T-cell (primary cell): Measurements from ENCODE around the gene GRB2. TPM values are rescaled to one million over a fixed set of nuclear protein-coding genes. Genes with fewer than 3 reads are reported as not detected.

Experiments
- ATAC-seq, 4 experiments: fragments of 200-7000 bp in 3 of 4; fragments of 150-1000 bp in 1 of 4; cut with Tn5 transposase; replicated peaks in 1 of 4; 1 replicate in 3 of 4; 2 replicates in 1 of 4; pipeline ENCODE4 v1.10.0; 2021; ENCODE audit warnings: moderate library complexity in 3 of 4, mild to moderate bottlenecking in 2 of 4, moderate number of reproducible peaks in 1 of 4
- CTCF ChIA-PET, 2 donors: fragments of 300-600 bp; sonication (Branson Sonifier 250); formaldehyde crosslinking; loops; one replicate each; lab custom pipeline; 2022; ENCODE audit warnings: antibody characterized with exemption in 2 of 2; lab: Charles Lee
- POLR2A ChIA-PET, 2 donors: fragments of 300-600 bp; sonication (Branson Sonifier 250); formaldehyde crosslinking; loops; one replicate each; lab custom pipeline; 2022; ENCODE audit warnings: antibody characterized with exemption in 2 of 2; lab: Charles Lee
- DNase-seq, 35 experiments: peaks; one replicate each; pipeline versions ENCODE4 v3.0.0 to v3.0.0-alpha.2; 2013 to 2023
- H3K27ac ChIP-seq: one replicate; pipeline ENCODE4 v1.5.1; 2013; ENCODE audit warnings: low read length
- H3K27me3 ChIP-seq, 2 experiments: replicated peaks in 1 of 2; 1 replicate in 1 of 2; 2 replicates in 1 of 2; pipeline versions ENCODE4 v1.6.1 to v1.7.0; 2013; ENCODE audit warnings: low read length in 1 of 2, mixed read lengths in 1 of 2; ENCODE audit not compliant: control insufficient read depth in 2 of 2, insufficient read depth in 2 of 2; ENCODE audit errors: extremely low read depth in 1 of 2
- H3K36me3 ChIP-seq, 2 donors: 1 replicate in 1 of 2; 2 replicates in 1 of 2; pipeline versions ENCODE4 v1.6.1 to v1.7.0; 2013; ENCODE audit warnings: low read length in 1 of 2; ENCODE audit not compliant: control insufficient read depth in 2 of 2, insufficient read depth in 1 of 2; ENCODE audit errors: extremely low read depth in 1 of 2
- H3K4me1 ChIP-seq, 2 experiments: 1 replicate in 1 of 2; 2 replicates in 1 of 2; pipeline versions ENCODE4 v1.6.1 to v1.7.0; 2013; ENCODE audit warnings: low read length in 2 of 2, mixed read lengths in 1 of 2; ENCODE audit not compliant: insufficient read depth in 2 of 2, control insufficient read depth in 1 of 2; ENCODE audit errors: extremely low read depth in 1 of 2
- H3K4me3 ChIP-seq, 2 donors: 1 replicate in 1 of 2; 2 replicates in 1 of 2; pipeline versions ENCODE4 v1.5.1 to v1.7.0; 2013; ENCODE audit warnings: mild to moderate bottlenecking in 2 of 2, low read length in 1 of 2, moderate library complexity in 1 of 2; ENCODE audit not compliant: control insufficient read depth in 1 of 2; ENCODE audit errors: extremely low read depth in 1 of 2
- H3K9me3 ChIP-seq: 2 replicates; pipeline ENCODE4 v1.7.0; 2013
- H3K27ac Mint-ChIP-seq, 2 donors: one replicate each; pipeline ENCODE4 v1.8.0; 2020 to 2021; ENCODE audit warnings: mild to moderate bottlenecking in 2 of 2, mixed read lengths in 2 of 2
- H3K27me3 Mint-ChIP-seq, 2 donors: one replicate each; pipeline ENCODE4 v1.8.0; 2021 to 2022; ENCODE audit warnings: mixed read lengths in 2 of 2
- H3K36me3 Mint-ChIP-seq: one replicate; pipeline ENCODE4 v1.8.0; 2021; ENCODE audit warnings: mixed read lengths
- H3K4me1 Mint-ChIP-seq, 3 donors: one replicate each; pipeline ENCODE4 v1.8.0; 2020 to 2022; ENCODE audit warnings: mixed read lengths in 3 of 3, mild to moderate bottlenecking in 1 of 3
- H3K4me3 Mint-ChIP-seq, 3 donors: one replicate each; pipeline ENCODE4 v1.8.0; 2020 to 2022; ENCODE audit warnings: mild to moderate bottlenecking in 3 of 3, mixed read lengths in 3 of 3, moderate library complexity in 3 of 3
- H3K9me3 Mint-ChIP-seq, 3 donors: one replicate each; pipeline ENCODE4 v1.8.0; 2020 to 2022; ENCODE audit warnings: mixed read lengths in 3 of 3
- WGBS: methylation state at CpG from one replicate; pipeline ENCODE4 v1.1.5; 2013; ENCODE audit warnings: missing lambda C conversion rate; ENCODE audit not compliant: insufficient coverage; 5-methylcytosine and 5-hydroxymethylcytosine counted together
- total RNA-seq, 35 experiments: library from RNA in 6 of 35; stranded (reverse) in 6 of 35; fragments of 120-200 nt in 1 of 35; gene quantifications; one replicate each; pipeline versions ENCODE4 v1.2.1 to v1.2.4 and lab custom pipeline; 2013 to 2026

The GRB2 gene
- total RNA-seq, 5 donors from 2014 or later (not counting 1 experiment from before 2014, with no cell fraction given), result 103 to 133 (median 130) TPM

DNA sequence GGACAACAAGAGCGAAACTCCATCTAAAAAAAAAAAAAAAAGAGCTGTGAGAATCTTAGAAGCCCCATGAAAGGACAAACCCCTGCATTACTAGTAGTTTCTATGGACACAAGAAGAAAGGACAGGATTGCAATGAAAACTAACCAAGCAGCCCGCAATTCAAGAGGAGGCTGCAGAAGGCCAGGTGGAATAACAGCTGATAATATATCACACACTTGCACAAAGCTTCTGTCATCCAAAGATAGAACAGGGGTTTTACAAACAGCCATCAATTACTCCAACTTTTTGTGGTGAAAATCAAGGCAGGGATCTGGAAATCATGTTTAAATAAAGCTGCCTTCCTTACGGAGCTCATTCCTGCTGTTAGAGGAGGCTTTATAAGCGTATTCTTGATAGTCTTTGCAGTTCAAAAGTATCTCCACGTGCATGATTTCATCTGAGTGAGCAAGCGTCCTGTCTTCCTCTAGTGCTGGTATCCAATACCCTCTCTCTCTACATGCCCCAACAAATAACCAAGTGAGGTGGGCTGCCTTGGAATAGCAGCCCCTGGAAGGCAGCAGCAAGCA lies 27.8 kb upstream of the GRB2 start:
- CTCF ChIA-PET, result interaction anchor here in 1 of 2 donors (0.6 kb wide), 1 partner anchor 39 kb away, joined by 3 read pairs; no protein-coding TSS in a partner anchor
- peaks cover 7 to 19% (median 12%) of the 10 kb centered on the region in 3 donors for H3K4me1 Mint-ChIP-seq
- H3K27me3 Mint-ChIP-seq, result peaks cover 3 to 4% of the 10 kb centered on the region in 2 donors
- no peak overlapping the region for H3K4me3 ChIP-seq
- no peak overlapping the region for H3K27ac Mint-ChIP-seq
- POLR2A ChIA-PET, result no interaction called here
- no peak for ATAC-seq
- H3K9me3 ChIP-seq, result no peaks in the 10 kb centered on the region
- no peaks in the 10 kb centered on the region for H3K9me3 Mint-ChIP-seq
- H3K4me3 Mint-ChIP-seq, result no peak overlapping the region
- peaks cover 0 to 19% of the 10 kb centered on the region in 2 experiments for H3K4me1 ChIP-seq
- no peaks in the 10 kb centered on the region for H3K36me3 ChIP-seq
- no CpG with 5 or more reads among the region's 6 CpGs for WGBS
- H3K36me3 Mint-ChIP-seq, result no peaks in the 10 kb centered on the region
- no peak overlapping the region for H3K27ac ChIP-seq
- peaks cover 0 to 5% of the 10 kb centered on the region in 2 experiments for H3K27me3 ChIP-seq
- DNase-seq, result no peak

DNA sequence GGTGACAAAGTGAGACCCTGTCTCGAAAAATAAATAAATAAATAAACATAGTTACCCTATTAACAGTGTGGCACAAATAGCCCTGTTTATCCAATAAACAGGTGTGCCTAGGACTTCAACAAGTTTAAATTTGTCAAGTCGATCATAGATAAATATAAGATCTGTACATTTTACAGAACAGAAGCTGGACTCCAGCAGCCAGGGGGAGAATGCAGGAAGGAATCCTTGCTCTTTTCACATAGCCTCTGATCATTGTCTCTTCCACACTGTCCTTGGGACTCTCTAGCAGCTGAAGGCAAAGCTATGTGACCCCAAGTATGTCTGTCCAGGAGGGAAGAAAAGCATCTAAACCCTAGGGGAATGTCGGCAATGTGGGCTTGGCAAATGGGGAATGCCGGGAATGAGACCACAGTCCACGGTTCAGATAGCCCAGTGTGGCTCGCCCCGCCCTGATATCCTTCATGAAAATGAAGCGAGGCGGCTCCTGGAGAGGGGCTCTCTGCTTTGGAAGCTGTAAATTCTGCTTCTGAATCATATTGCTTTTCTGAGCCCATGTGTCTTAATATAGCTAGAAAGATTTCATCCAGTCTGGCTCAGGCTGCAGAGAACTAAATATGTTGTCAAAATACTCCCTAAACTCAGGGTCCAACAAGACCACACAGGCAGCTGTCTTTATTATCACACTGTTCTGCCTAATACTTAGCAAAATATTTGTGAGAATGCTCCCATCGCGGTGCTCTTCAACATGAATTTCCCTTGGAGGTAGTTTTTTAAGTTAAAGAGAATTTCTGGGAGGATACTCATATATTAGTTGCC lies 24.9 kb upstream of the GRB2 start:
- ATAC-seq (no peak), DNase-seq (no peak)
- ChIA-PET CTCF (interaction anchor here in 1 of 2 donors (1.1 kb wide), 1 partner anchor 319 kb away, joined by 3 read pairs; no protein-coding TSS in a partner anchor), POLR2A (no interaction called here)
- Histone ChIP-seq H3K36me3 (no peaks in the 10 kb centered on the region), H3K4me1 (peaks cover 4 to 16% of the 10 kb centered on the region in 2 experiments), H3K9me3 (no peaks in the 10 kb centered on the region), H3K27ac (no peak overlapping the region), H3K4me3 (no peak overlapping the region), H3K27me3 (peaks cover 0 to 5% of the 10 kb centered on the region in 2 experiments)
- Mint-ChIP-seq H3K9me3 (no peaks in the 10 kb centered on the region), H3K4me1 (peaks cover 12 to 17% (median 14%) of the 10 kb centered on the region in 3 donors), H3K4me3 (no peak overlapping the region), H3K27me3 (peaks cover 3 to 4% of the 10 kb centered on the region in 2 donors), H3K27ac (no peak overlapping the region), H3K36me3 (no peaks in the 10 kb centered on the region)
- WGBS, result 95% methylated on average over 5 of the region's 11 CpGs

GRCh38 chr17:75428543-75429469 lies 23.3 kb upstream of the GRB2 start:
- CTCF ChIA-PET, result interaction anchor here (0.5 to 1.1 kb wide), 3 partner anchors 171 to 1964 kb away, joined by 3 to 10 read pairs (median 3); no protein-coding TSS in a partner anchor
- WGBS, result 82% methylated on average over 10 of the region's 17 CpGs
- Mint-ChIP-seq H3K27ac (no peak overlapping the region), H3K4me1 (peaks cover 7 to 14% (median 11%) of the 10 kb centered on the region in 3 donors), H3K9me3 (no peaks in the 10 kb centered on the region), H3K27me3 (peaks cover 3 to 4% of the 10 kb centered on the region in 2 donors), H3K36me3 (no peaks in the 10 kb centered on the region), H3K4me3 (no peak overlapping the region)
- Histone ChIP-seq H3K27me3 (peaks cover 0 to 5% of the 10 kb centered on the region in 2 experiments), H3K9me3 (no peaks in the 10 kb centered on the region), H3K4me3 (no peak overlapping the region), H3K27ac (no peak overlapping the region), H3K36me3 (no peaks in the 10 kb centered on the region), H3K4me1 (peaks cover 4 to 8% of the 10 kb centered on the region in 2 experiments)
- ATAC-seq (no peak), DNase-seq (no peak)
- POLR2A ChIA-PET, result no interaction called here

GRCh38 chr17:75418531-75418930 lies 13.1 kb upstream of the GRB2 start:
- H3K4me1 Mint-ChIP-seq, result no peaks in the 10 kb centered on the region
- Histone ChIP-seq H3K27me3 (peaks cover 0 to 15% of the 10 kb centered on the region in 2 experiments), H3K4me3 (no peak overlapping the region), H3K27ac (no peak overlapping the region), H3K9me3 (no peaks in the 10 kb centered on the region), H3K4me1 (no peaks in the 10 kb centered on the region), H3K36me3 (no peaks in the 10 kb centered on the region)
- no peaks in the 10 kb centered on the region for H3K36me3 Mint-ChIP-seq
- no peaks in the 10 kb centered on the region for H3K9me3 Mint-ChIP-seq
- 67% methylated on average over 3 of the region's 5 CpGs for WGBS
- H3K27me3 Mint-ChIP-seq, result peaks cover 0 to 9% of the 10 kb centered on the region in 2 donors
- CTCF ChIA-PET, result interaction anchor here in 1 of 2 donors (0.6 kb wide), 1 partner anchor 338 kb away, joined by 3 read pairs; no protein-coding TSS in a partner anchor
- no peak overlapping the region for H3K4me3 Mint-ChIP-seq
- POLR2A ChIA-PET, result no interaction called here
- no peak overlapping the region for H3K27ac Mint-ChIP-seq
- no peak for ATAC-seq
- DNase-seq, result no peak

DNA sequence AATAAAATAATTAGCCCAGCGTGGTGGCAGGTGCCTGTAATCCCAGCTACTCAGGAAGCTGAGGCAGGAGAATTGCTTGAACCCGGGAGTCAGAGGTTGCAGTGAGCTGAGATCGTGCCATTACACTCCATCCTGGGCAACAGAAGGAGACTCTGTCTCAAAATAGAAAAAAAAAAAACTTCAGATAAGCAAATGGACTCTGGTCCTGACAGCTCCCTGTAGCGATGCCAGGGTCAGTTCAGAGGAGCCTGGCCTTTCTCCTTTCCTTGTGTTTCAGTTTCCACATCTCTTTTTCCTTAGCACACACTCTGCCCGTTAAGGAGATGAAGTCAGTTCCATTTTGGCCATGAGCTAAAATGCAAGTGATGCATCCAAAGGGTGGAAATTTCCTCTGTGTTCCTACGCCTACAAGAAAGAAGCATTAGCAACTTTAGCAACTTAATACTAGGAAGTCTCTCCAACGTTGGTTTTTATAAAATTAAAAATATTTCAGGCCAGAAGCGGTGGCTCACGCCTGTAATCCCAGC lies 11.6 kb upstream of the GRB2 start:
- peaks cover 0 to 9% of the 10 kb centered on the region in 2 donors for H3K27me3 Mint-ChIP-seq
- WGBS, result 83% methylated on average over 4 of the region's 9 CpGs
- no peaks in the 10 kb centered on the region for H3K9me3 Mint-ChIP-seq

More for the DNA sequence above, 11.6 kb upstream of the GRB2 start:
- no peak overlapping the region for H3K4me3 ChIP-seq
- H3K9me3 ChIP-seq, result no peaks in the 10 kb centered on the region
- ChIA-PET CTCF (interaction anchor here in 1 of 2 donors (0.7 kb wide), 1 partner anchor 88 kb away, joined by 3 read pairs; no protein-coding TSS in a partner anchor), POLR2A (no interaction called here)
- H3K4me3 Mint-ChIP-seq, result no peak overlapping the region
- H3K4me1 ChIP-seq, result peaks cover 0 to 2% of the 10 kb centered on the region in 2 experiments
- no peak overlapping the region for H3K27ac ChIP-seq
- no peak overlapping the region for H3K27ac Mint-ChIP-seq
- DNase-seq (no peak), ATAC-seq (no peak)
- peaks cover 6 to 9% (median 7%) of the 10 kb centered on the region in 3 donors for H3K4me1 Mint-ChIP-seq
- no peaks in the 10 kb centered on the region for H3K36me3 ChIP-seq
- no peaks in the 10 kb centered on the region for H3K36me3 Mint-ChIP-seq
- H3K27me3 ChIP-seq, result peaks cover 0 to 15% of the 10 kb centered on the region in 2 experiments
